HepG2 (cell line): Measurements from ENCODE around the gene RAB17.

Experiments
- BCLAF1 ChIP-seq: fragments of 450-650 bp; IDR thresholded peaks from 2 replicates; pipeline ENCODE4 v1.6.1; 2017; ENCODE audit warnings: mild to moderate bottlenecking
- RBM22 ChIP-seq: fragments of 200-400 bp; formaldehyde crosslinking; optimal IDR thresholded peaks from 2 replicates; pipeline ENCODE3; 2017; ENCODE audit warnings: mild to moderate bottlenecking, low read length, moderate library complexity
- SMYD3 ChIP-seq: sonication (generic); formaldehyde crosslinking; IDR thresholded peaks from 2 replicates; pipeline ENCODE4 v1.8.1; 2023; ENCODE audit warnings: mild to moderate bottlenecking, missing genetic modification reagents
- SRF ChIP-seq: IDR thresholded peaks from 2 replicates; pipeline ENCODE4 v1.6.1; 2011; ENCODE audit warnings: mild to moderate bottlenecking, low read depth, low read length, moderate library complexity
- ZBTB8A ChIP-seq: sonication (generic); formaldehyde crosslinking; IDR thresholded peaks from 2 replicates; pipeline ENCODE4 v1.4.0; 2020; ENCODE audit warnings: mild to moderate bottlenecking, low read depth, missing genetic modification reagents, borderline replicate concordance
- ZNF710 ChIP-seq: sonication (generic); formaldehyde crosslinking; IDR thresholded peaks from 2 replicates; pipeline ENCODE4 v1.5.0; 2020; ENCODE audit warnings: mild to moderate bottlenecking, missing genetic modification reagents, borderline replicate concordance

DNA sequence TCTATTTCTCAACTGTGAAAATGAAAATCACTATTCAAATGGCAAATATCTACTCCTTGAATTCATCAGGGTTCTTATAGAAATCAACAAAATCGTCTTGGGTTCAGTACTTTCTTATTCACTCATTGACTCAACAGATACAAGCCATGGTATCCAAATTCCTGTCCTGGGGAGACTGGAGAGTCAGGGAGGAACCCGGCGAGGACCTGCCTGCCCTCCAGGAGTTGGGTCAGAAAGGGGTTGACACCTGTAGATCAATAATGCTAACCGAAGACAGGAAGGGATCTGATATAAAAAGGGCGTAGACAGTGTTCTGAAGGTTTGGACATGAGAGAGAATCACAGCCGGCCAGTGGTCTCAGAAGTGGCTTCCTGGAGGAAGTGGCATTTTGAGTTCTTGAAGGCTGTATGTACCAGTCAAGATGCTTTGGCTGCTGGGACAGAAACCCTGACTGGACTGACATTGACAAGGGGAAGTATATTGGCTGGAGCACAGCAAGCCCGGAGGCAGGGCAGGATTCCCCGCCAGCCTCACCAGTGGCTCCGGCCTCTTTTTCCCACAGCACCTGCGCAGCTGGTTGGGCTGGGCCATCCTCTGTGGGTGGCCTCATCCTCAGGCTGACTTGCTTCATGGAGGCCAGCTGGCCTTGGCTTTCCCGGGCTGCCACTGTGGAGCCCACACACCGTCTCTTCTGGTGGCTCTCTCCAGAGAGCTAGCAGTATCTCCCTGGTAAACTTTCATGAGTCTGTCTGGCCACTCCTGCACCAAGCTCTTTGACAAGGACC lies 39.9 kb upstream of the RAB17 start:
- TF ChIP-seq BCLAF1 (no peak), ZNF710 (CRISPR knock-in tag) (no peak), ZBTB8A (CRISPR knock-in tag) (no peak), RBM22 (no peak), SRF (no peak), SMYD3 (CRISPR knock-in tag) (no peak)
